Measurements from ENCODE around the gene UBE2F. TPM values are rescaled to one million over a fixed set of nuclear protein-coding genes. Genes with fewer than 3 reads are reported as not detected.

The UBE2F gene
- total and polyA plus RNA-seq, 9 of the 15 experiments (the other 6 are each of a cell fraction or from before 2014, with no cell fraction given): 18.1 to 88.1 (median 53.0) TPM

GRCh38 chr2:237964578-237965404 is 2.0 kb upstream of the UBE2F start (continued):
- no peak for TF ChIP-seq FOXP4 (CRISPR knock-in tag; IDR thresholded peaks at IDR 0.05; ENCODE audit: borderline replicate concordance)
- TF ChIP-seq CTCFL (IDR thresholded peaks at IDR 0.05; ENCODE audit: borderline replicate concordance, insufficient read depth, low read depth, low read length, poor library complexity, severe bottlenecking): no peak
- no peak for TF ChIP-seq ZBTB1 (CRISPR knock-in tag; IDR thresholded peaks at IDR 0.05; ENCODE audit: borderline replicate concordance, low read depth)
- peak; percentile 12; the same call in 1 of the 2 replicates for TF ChIP-seq PHF8 (IDR thresholded peaks at IDR 0.05; ENCODE audit: borderline replicate concordance, low read length)
- TF ChIP-seq ZNF146 (CRISPR knock-in tag; IDR thresholded peaks at IDR 0.05; ENCODE audit: unreplicated experiment): no peak
- no peak for TF ChIP-seq ZBTB5 (IDR thresholded peaks at IDR 0.05)
- TF ChIP-seq SIRT6 (IDR thresholded peaks at IDR 0.05; ENCODE audit: low read depth, low read length): no peak
- no peak for TF ChIP-seq ATF6 (CRISPR knock-in tag; IDR thresholded peaks at IDR 0.05)
- TF ChIP-seq ZNF444 (CRISPR knock-in tag; IDR thresholded peaks at IDR 0.05): no peak
- no peak for TF ChIP-seq MCM3 (IDR thresholded peaks at IDR 0.05)
- peak in 1 of 2 experiments; percentile 24; a peak in 1 of 4 replicates for TF ChIP-seq FOXA3 (CRISPR knock-in tag; conservative IDR thresholded peaks at IDR 0.05 in 1 of 2, IDR thresholded peaks at IDR 0.05 in 1 of 2)
- TF ChIP-seq MLLT1 (IDR thresholded peaks at IDR 0.05): peak in 1 of 2 experiments; percentile 53; a peak in 1 of 4 replicates
- TF ChIP-seq TCF7 (IDR thresholded peaks at IDR 0.05; ENCODE audit: borderline replicate concordance): no peak
- no peak for TF ChIP-seq ZC3H8 (IDR thresholded peaks at IDR 0.05)
- TF ChIP-seq MXD1 (CRISPR knock-in tag; IDR thresholded peaks at IDR 0.05; ENCODE audit: borderline replicate concordance, poor library complexity, severe bottlenecking): peak; percentile 71

All from K562 (cell line).